Measurements from ENCODE around the gene SYTL3.
"Not testable (repeated sequence)": the region's sequence is repeated elsewhere in the genome, so short reads cannot be mapped to it uniquely, and the experiment has no call there.

SYTL3 gene

GRCh38 chr6:158667360-158667981, 17.6 kb downstream of the SYTL3 start:
- H3K4me3 ChIP-seq (ENCODE audit: control insufficient read depth, low read depth, low read length): no peak overlapping the region
- no peak for DNase-seq (ENCODE audit: low read depth)
- TF ChIP-seq, protein P1, sequence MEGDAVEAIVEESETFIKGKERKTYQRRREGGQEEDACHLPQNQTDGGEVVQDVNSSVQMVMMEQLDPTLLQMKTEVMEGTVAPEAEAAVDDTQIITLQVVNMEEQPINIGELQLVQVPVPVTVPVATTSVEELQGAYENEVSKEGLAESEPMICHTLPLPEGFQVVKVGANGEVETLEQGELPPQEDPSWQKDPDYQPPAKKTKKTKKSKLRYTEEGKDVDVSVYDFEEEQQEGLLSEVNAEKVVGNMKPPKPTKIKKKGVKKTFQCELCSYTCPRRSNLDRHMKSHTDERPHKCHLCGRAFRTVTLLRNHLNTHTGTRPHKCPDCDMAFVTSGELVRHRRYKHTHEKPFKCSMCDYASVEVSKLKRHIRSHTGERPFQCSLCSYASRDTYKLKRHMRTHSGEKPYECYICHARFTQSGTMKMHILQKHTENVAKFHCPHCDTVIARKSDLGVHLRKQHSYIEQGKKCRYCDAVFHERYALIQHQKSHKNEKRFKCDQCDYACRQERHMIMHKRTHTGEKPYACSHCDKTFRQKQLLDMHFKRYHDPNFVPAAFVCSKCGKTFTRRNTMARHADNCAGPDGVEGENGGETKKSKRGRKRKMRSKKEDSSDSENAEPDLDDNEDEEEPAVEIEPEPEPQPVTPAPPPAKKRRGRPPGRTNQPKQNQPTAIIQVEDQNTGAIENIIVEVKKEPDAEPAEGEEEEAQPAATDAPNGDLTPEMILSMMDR (conservative IDR thresholded peaks at IDR 0.05; ENCODE audit: control insufficient read depth, insufficient read depth, low read depth, low read length): no peak

DNA sequence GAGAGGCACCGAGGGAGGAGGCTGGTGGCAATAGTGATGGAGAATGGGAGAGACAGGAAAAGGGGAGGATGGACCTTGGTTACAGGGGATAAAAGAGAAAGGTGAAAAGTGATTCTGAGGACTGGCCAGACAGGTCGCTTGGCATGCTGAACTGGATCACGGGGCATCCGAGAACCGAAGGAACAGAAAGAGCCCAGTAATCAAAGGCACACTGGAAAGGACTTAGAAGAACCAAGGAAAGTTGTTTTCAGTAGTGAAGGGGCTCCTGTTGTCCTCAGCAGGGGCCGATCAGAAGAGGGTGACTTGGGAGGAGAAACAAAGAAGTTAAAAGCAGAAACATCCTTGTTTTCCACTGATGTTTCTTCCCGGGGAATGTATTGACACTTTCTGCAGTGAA, 18.9 kb downstream of the SYTL3 start:
- no peak overlapping the region for H3K4me3 ChIP-seq (ENCODE audit: control insufficient read depth, low read depth, low read length)
- no peak for DNase-seq (ENCODE audit: low read depth)
- TF ChIP-seq, protein P1 (conservative IDR thresholded peaks at IDR 0.05; ENCODE audit: control insufficient read depth, insufficient read depth, low read depth, low read length): no peak

DNA sequence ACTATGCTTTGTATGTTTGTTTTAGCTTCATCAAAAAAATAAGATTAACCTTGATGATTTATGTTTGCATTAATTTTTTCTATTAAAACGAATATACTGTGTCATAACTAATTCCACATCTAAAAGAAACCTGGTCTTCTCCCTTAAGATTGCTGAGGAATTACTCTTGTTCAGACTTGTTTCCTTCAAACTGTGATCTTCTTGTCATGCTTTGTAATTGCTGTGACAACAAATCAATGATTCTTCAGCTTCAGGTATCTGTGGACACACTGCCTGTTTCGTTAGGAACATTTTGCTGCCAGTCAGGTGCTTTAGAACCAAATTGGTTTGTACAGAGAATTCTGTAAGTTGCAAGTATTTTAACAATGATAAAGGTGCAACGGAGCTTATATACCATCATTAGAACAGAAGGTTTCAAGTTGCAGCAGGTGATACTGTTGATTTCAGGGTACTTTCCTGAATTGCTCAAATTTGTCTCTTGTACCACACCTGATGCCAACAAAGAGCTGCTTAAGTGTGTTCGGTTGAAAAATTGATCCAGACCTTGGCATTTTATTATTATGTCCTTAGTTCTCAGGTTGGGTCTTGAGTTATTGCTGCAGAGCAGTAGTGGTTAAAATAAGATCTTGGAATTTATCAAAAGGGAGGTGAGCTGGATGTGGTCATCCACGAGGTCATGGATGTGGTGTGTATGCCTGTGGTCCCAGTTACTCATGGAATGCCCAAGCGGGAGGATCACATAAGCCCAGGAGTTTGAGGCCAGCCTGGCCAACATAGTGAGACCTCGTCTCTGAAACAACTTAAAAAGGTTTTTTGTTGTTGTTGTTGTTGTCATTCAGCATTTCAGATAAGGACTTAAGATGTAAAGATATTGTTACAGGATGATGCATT, 19.5 kb downstream of the SYTL3 start:
- DNase-seq (ENCODE audit: low read depth): peak; percentile 40
- H3K4me3 ChIP-seq (ENCODE audit: control insufficient read depth, low read depth, low read length): no peak overlapping the region
- TF ChIP-seq, protein P1 (conservative IDR thresholded peaks at IDR 0.05; ENCODE audit: control insufficient read depth, insufficient read depth, low read depth, low read length): no peak

DNA sequence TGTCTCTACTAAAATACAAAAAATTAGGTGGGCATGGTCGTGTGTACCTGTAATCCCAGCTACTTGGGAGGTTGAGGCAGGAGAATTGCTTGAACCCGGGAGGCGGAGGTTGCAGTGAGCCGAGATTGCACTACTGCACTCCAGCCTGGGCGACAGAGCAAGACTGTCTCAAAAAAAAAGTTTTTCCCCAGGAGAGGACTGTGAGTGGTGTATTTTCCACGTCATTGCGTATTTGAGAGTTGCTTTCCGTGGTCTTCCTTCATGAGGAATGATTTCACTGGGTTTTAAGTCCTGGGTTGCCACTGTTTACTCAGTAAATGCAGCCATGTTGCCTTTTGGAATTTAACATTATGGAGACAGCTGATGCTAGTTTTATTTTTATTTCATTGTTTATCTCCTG, 22.3 kb downstream of the SYTL3 start:
- DNase-seq (ENCODE audit: low read depth); H3K4me3 ChIP-seq (ENCODE audit: control insufficient read depth, low read depth, low read length): not testable (repeated sequence)

- DNase-seq (ENCODE audit: low read depth): no peak
- TF ChIP-seq, protein P1 (conservative IDR thresholded peaks at IDR 0.05; ENCODE audit: control insufficient read depth, insufficient read depth, low read depth, low read length): no peak
- H3K4me3 ChIP-seq (ENCODE audit: control insufficient read depth, low read depth, low read length): no peak overlapping the region
Observed at GRCh38 chr6:158672726-158673125, 22.9 kb downstream of the SYTL3 start.

GRCh38 chr6:158674342-158675131, 24.7 kb downstream of the SYTL3 start:
- TF ChIP-seq, protein P1 (conservative IDR thresholded peaks at IDR 0.05; ENCODE audit: control insufficient read depth, insufficient read depth, low read depth, low read length): no peak
- no peak for DNase-seq (ENCODE audit: low read depth)
- H3K4me3 ChIP-seq (ENCODE audit: control insufficient read depth, low read depth, low read length): no peak overlapping the region

DNA sequence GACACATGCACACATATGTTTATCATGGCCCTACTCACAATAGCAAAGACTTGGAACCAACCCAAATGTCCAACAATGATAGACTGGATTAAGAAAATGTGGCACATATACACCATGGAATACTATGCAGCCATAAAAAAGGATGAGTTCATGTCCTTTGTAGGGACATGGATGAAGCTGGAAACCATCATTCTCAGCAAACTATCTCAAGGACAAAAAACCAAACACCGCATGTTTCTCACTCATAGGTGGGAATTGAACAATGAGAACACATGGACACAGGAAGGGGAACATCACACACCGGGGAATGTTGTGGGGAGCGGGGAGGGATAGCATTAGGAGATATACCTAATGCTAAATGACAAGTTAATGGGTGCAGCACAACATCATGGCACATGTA, 27.2 kb downstream of the SYTL3 start:
- DNase-seq (ENCODE audit: low read depth); H3K4me3 ChIP-seq (ENCODE audit: control insufficient read depth, low read depth, low read length): not testable (repeated sequence)

All from fibroblast of mammary gland (primary cell).